Gastrocnemius medialis (tissue), 4 donors: Measurements from ENCODE around the gene SND1. TPM values are rescaled to one million over a fixed set of nuclear protein-coding genes. Genes with fewer than 3 reads are reported as not detected.

Experiments used
- ATAC-seq, 2 donors: fragments of 150-250 bp; one replicate each; pipeline ENCODE4 v1.9.1; 2016
- DNase-seq, 2 donors: peaks; one replicate each; pipeline ENCODE4 v3.0.0-alpha.2; 2019
- H3K27ac ChIP-seq, 4 donors: fragments of 200-600 bp; sonication (generic); 1 replicate in 1 of 4; 2 replicates in 3 of 4; pipeline ENCODE4 v1.5.1; 2016 to 2018; ENCODE audit warnings: mild to moderate bottlenecking in 2 of 4, moderate library complexity in 1 of 4
- H3K27me3 ChIP-seq, 3 donors: fragments of 200-600 bp; sonication (generic) in 2 of 3; 1 replicate in 1 of 3; 2 replicates in 2 of 3; pipeline versions ENCODE4 v1.5.1 to v1.6.0; 2016 to 2019; ENCODE audit warnings: mild to moderate bottlenecking in 1 of 3, moderate library complexity in 1 of 3
- H3K36me3 ChIP-seq, 2 donors: fragments of 200-600 bp; sonication (generic) in 1 of 2; one replicate each; pipeline ENCODE4 v1.5.1; 2017 to 2018
- H3K4me1 ChIP-seq, 2 donors: fragments of 200-600 bp; sonication (generic) in 1 of 2; one replicate each; pipeline ENCODE4 v1.5.1; 2016 to 2017; ENCODE audit warnings: mild to moderate bottlenecking in 2 of 2
- H3K4me3 ChIP-seq, 4 donors: fragments of 200-600 bp; sonication (generic) in 3 of 4; 1 replicate in 1 of 4; 2 replicates in 3 of 4; pipeline ENCODE4 v1.5.1; 2016 to 2019; ENCODE audit warnings: mild to moderate bottlenecking in 2 of 4
- H3K9me3 ChIP-seq, 3 donors: fragments of 200-600 bp; sonication (generic) in 2 of 3; 1 replicate in 1 of 3; 2 replicates in 2 of 3; pipeline ENCODE4 v1.5.1; 2016 to 2019
- CTCF ChIP-seq, 5 experiments: fragments of 450-650 bp in 3 of 5; fragments of 200-600 bp in 2 of 5; sonication (generic) in 2 of 5; IDR thresholded peaks in 4 of 5; conservative IDR thresholded peaks in 1 of 5; 1 replicate in 4 of 5; 2 replicates in 1 of 5; pipeline ENCODE4 v1.5.1; 2016 to 2019; ENCODE audit warnings: antibody characterized with exemption in 5 of 5, mild to moderate bottlenecking in 3 of 5, moderate library complexity in 3 of 5
- POLR2A ChIP-seq, 2 donors: fragments of 450-650 bp; IDR thresholded peaks; one replicate each; pipeline ENCODE4 v1.6.1; 2017; ENCODE audit warnings: antibody characterized with exemption in 2 of 2, mild to moderate bottlenecking in 2 of 2, moderate library complexity in 2 of 2
- in situ Hi-C, 4 donors: fragments of 200-750 bp; cut with MboI; loops; one replicate each; pipeline versions ENCODE4 v1.15.0 to v1.8.0; 2017; ENCODE audit warnings: low sequenced_read_pairs in 4 of 4
- intact Hi-C: fragments of 100-400 bp; cut with DNase I; formaldehyde crosslinking; loops from one replicate; pipeline ENCODE4 v1.15.1; 2023; ENCODE audit warnings: low total_unique reads
- total RNA-seq, 4 donors: library from RNA; depleted of rRNA; stranded (reverse); fragments of >200 nt; gene quantifications; one replicate each; pipeline versions ENCODE4 v1.1.0 to v1.2.3, GENCODE V29; 2016

Gene SND1
- total RNA-seq, 4 donors from 2014 or later = 30.4 to 73.0 (median 50.3) TPM

GRCh38 chr7:127817466-127817865 lies 165.5 kb downstream of the SND1 start:
- H3K4me1 ChIP-seq = peaks cover 0 to 4% of the 10 kb centered on the region in 2 donors
- TF ChIP-seq POLR2A (IDR thresholded peaks at IDR 0.05) (no peak), CTCF (IDR thresholded peaks at IDR 0.05 in 4 of 5, conservative IDR thresholded peaks at IDR 0.05 in 1 of 5) (no peak)
- DNase-seq (no peak), ATAC-seq (no peak)
- H3K9me3 ChIP-seq = no peaks in the 10 kb centered on the region
- no peaks in the 10 kb centered on the region for H3K27me3 ChIP-seq
- in situ Hi-C loops = no loop called here
- H3K27ac ChIP-seq = no peak overlapping the region
- no peaks in the 10 kb centered on the region for H3K36me3 ChIP-seq
- H3K4me3 ChIP-seq = no peak overlapping the region
- intact Hi-C loops = no loop called here

GRCh38 chr7:127818306-127818705 lies 166.3 kb downstream of the SND1 start:
- Histone ChIP-seq H3K36me3 (no peaks in the 10 kb centered on the region), H3K27ac (no peak overlapping the region), H3K27me3 (no peaks in the 10 kb centered on the region), H3K9me3 (no peaks in the 10 kb centered on the region), H3K4me3 (no peak overlapping the region), H3K4me1 (peaks cover 0 to 4% of the 10 kb centered on the region in 2 donors)
- intact Hi-C loops = no loop called here
- ATAC-seq (no peak), DNase-seq (no peak)
- in situ Hi-C loops = no loop called here
- TF ChIP-seq CTCF (IDR thresholded peaks at IDR 0.05 in 4 of 5, conservative IDR thresholded peaks at IDR 0.05 in 1 of 5) = no peak
- TF ChIP-seq POLR2A (IDR thresholded peaks at IDR 0.05) = no peak

GRCh38 chr7:127819975-127820731 lies 168.2 kb downstream of the SND1 start:
- peaks cover 0 to 4% of the 10 kb centered on the region in 2 donors for H3K4me1 ChIP-seq
- intact Hi-C loops (no loop called here), in situ Hi-C loops (no loop called here)
- no peaks in the 10 kb centered on the region for H3K9me3 ChIP-seq
- DNase-seq = no peak
- no peak for ATAC-seq
- H3K4me3 ChIP-seq = no peak overlapping the region
- no peaks in the 10 kb centered on the region for H3K36me3 ChIP-seq
- no peak overlapping the region for H3K27ac ChIP-seq
- TF ChIP-seq CTCF (IDR thresholded peaks at IDR 0.05 in 4 of 5, conservative IDR thresholded peaks at IDR 0.05 in 1 of 5) (no peak), POLR2A (IDR thresholded peaks at IDR 0.05) (no peak)
- H3K27me3 ChIP-seq = no peaks in the 10 kb centered on the region

GRCh38 chr7:127820732-127821085 lies 168.7 kb downstream of the SND1 start:
- ATAC-seq = no peak

More at GRCh38 chr7:127820732-127821085, 168.7 kb downstream of the SND1 start:
- in situ Hi-C loops = no loop called here
- TF ChIP-seq CTCF (IDR thresholded peaks at IDR 0.05 in 4 of 5, conservative IDR thresholded peaks at IDR 0.05 in 1 of 5) (no peak), POLR2A (IDR thresholded peaks at IDR 0.05) (no peak)
- peaks cover 0 to 4% of the 10 kb centered on the region in 2 donors for H3K4me1 ChIP-seq
- no peaks in the 10 kb centered on the region for H3K36me3 ChIP-seq
- H3K9me3 ChIP-seq = no peaks in the 10 kb centered on the region
- H3K27me3 ChIP-seq = no peaks in the 10 kb centered on the region
- DNase-seq = no peak
- H3K27ac ChIP-seq = no peak overlapping the region
- H3K4me3 ChIP-seq = no peak overlapping the region
- intact Hi-C loops = no loop called here
